ENCODE measurements around the gene CAMK2D.

The CAMK2D gene

DNA sequence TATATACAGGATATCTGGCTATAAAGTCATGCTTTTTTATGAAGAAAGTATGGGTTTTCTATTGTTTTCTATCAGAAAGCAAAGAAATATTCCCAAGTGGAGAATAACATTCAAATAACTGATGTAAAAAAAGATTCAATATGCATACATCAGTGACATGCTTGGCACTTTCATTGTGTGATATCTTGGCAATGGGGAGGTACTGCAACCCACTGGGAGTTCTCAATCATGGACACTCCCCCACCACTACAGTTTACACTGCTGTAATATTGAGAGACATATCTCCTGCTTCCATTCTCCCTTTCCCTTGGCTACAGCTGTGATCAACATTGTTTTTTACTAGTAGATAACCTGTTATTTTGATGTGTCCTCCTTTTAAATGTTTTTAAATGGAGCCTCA is 257.8 kb downstream of the CAMK2D start:
- no peak for DNase-seq

GRCh38 chr4:113502906-113503305 is 258.6 kb downstream of the CAMK2D start:
- DNase-seq, result no peak

DNA sequence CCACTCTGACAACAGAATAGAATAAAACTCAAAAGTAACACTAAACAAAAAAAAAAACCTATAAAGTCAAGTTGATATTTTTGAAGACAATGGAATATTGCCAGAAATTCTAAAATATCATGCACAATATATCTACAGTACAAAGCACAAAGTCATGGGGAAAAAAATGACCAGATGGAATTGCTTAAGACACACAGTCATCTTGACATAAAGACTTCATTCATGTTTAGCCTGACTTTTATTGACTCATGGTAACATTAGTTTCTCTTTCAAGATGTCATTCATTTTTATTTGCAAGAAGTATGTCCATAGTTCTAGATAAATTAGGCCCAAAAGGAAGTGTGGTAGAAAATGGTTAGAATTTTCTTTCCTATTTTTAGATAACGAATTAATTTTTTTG is 259.1 kb downstream of the CAMK2D start:
- no peak for DNase-seq

GRCh38 chr4:113500424-113500823 is 261.1 kb downstream of the CAMK2D start:
- DNase-seq, result no peak

- DNase-seq, result no peak
Observed at GRCh38 chr4:113499696-113500095, 261.8 kb downstream of the CAMK2D start.

DNA sequence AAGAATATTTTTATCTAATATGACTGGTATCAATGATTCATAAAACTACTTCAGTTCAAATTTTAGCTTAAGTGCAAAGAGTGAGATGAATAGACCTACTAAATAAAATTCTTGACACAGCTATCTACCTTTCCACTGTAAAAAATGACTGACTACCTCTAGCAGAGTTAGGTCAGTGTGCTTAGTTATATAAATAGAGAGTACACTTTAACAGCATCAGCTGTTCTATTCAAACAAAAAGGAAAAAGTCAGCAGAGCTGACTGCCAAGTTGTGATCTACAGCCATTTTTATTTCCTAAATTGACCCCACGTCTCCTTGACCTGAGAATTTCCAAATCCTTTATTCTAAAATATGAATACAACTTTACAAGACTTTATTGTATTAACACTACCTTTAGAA is 262.4 kb downstream of the CAMK2D start:
- no peak for DNase-seq

GRCh38 chr4:113497154-113497884 is 264.2 kb downstream of the CAMK2D start:
- DNase-seq, result no peak

DNA sequence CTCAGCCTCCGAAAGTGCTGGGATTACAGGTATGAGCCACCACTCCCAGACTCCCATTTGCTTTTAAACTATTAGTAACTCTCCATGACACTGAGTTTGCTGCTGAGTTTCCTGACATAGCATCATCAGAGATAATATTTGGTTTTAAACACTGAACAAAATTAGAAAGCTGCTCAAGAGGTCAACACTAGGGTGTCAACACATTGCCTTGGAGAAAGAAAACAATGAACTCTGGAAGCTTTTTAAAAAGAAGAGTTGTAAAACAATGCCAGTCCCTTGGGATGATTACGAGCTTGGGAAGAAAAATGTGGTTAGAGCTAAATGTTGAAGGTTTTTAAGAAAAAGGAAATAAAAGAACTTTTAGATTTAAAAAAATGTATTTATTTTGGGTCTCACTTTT is 264.8 kb downstream of the CAMK2D start:
- no peak for DNase-seq

DNA sequence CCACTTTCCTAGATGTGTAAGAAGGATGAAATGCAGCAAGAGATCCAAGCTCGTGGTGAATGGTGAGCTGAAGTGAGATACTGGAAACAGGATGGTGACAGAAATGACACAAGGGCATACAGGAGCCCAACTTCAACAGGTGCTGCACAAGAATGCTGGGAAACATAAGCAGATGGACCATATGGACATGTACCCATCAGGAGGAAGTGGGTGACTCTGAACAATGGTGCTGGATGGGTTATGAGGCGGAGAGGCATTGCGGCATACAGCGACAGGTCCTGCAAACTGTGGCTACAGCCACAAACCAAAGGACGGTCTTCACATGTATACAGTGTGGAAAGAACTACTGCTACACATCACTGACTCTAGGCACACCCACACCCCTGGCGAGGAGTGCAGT is 265.7 kb downstream of the CAMK2D start:
- no peak for DNase-seq

GRCh38 chr4:113483131-113483530 is 278.4 kb downstream of the CAMK2D start:
- no peak for DNase-seq

- no peak for DNase-seq
Observed at GRCh38 chr4:113482325-113482724, 279.2 kb downstream of the CAMK2D start.

- no peak for DNase-seq
Observed at GRCh38 chr4:113481820-113482219, 279.7 kb downstream of the CAMK2D start.

- no peak for DNase-seq
Observed at GRCh38 chr4:113480109-113480508, 281.4 kb downstream of the CAMK2D start.

DNA sequence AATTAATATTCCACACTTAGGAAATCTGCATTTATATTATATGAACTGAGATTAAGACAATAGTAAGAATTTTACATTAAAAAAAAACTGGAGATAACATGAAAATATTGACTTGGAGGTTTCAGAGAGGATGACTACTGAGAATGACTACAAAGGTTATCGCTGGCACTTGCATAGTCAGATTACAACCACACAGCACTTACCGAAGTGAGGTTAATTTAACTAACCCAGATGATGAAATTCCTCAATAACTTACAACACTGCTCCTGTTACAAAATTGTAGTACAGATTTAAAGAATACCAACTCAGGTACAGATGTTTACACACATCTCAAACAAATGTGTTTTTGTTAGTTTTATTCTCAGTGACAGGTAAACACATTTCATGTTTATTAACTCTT is 283.5 kb downstream of the CAMK2D start:
- DNase-seq, result no peak

DNA sequence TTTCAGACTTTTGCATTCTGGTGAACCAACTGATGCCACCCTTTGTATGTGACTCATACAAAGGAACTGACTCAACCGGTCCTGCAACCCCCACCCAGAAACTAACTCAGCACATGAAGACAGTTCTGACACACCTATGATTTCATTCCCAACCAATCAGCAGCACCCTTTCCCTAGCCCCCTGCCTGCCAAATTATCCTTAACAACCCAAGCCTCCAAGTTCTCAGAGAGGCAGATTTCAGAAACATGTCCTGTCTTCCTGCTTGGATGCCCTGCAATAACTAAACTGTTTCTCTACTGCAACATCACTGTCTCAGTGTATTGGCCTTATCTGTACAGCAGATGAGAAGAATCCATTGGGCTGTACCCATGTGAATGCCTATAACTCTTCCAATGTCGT is 284.7 kb downstream of the CAMK2D start:
- no peak for DNase-seq

- no peak for DNase-seq
Observed at GRCh38 chr4:113474017-113474416, 287.5 kb downstream of the CAMK2D start.

DNA sequence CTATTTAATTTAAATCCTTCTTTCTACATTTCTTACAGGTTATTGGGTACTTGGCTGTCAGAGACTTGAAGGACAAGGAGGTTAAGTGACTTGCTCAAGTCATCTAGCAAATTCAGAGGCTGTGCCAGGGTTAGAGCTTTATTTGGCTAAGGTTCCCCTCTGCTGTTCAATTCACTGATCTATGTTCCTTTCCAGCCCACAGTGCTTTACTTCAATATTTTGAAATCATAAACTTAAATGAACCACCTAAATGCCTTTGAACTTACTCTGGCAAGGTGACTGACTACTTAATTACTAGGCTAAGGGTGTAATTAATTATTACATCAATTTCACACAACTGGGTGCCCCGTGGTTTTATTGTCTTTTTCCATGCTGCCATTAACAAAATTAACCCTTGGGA is 288.7 kb downstream of the CAMK2D start:
- DNase-seq, result no peak

- no peak for DNase-seq
Observed at GRCh38 chr4:113471146-113471860, 290.2 kb downstream of the CAMK2D start.

DNA sequence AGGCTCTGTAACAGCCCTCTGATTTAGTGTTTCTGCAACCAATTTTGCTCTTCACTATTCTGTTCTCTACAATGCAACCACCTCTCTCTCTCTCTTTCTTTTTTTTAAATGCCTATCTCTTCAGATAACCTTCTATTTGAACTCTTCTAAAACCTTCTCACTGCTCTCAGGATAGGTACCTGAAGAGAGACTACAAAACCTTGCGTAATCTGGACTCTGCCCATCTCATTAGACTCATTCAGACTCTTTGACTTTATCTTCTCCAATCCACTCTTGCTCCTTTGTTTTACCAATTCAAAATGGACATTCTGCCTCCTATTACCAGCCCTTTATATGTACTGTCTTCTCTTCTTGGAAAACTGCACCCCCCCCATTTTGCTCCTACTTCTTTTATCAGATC is 291.6 kb downstream of the CAMK2D start:
- DNase-seq, result no peak

GRCh38 chr4:113469023-113469390 is 292.5 kb downstream of the CAMK2D start:
- no peak for DNase-seq

DNA sequence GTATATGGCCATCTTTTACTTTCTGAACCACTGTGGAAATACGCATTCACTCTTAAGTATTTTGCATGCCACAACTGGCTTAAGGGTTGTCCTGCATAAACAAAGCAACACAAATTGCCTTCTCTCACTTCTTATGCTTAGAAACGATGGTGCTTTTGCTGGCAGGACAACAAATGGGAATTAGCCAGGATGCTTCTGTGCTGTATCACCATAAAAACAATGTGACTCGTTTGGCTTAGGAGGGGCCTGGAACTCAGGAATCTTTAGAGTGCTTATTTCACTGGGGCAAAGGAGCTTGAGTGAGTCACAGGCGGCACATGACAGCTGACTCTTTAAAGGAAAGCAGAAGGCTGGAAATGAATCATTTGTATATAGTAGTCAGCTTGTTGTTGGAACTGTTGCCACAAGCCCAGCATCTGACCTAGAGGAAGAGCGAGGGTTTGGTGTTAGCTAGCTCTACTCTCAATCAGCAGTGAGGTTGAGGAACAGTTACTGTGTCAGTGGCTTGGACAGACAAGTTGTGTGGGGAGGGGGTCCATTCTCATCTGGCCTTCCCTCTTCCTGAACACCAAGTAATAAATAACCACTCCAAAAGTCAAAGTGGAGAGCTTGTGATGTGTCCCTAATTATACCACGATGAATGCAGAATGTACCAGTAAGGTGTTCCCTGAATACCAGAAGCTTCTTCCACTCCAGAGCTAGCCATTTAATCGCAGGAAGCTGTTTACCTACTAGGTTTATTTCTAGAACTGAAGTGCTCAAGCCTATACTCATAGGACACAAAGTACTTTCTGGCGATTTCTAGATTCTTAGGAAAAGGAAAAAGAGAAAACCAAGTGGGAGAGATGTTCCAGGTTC is 293.1 kb downstream of the CAMK2D start:
- no peak for DNase-seq

- no peak for DNase-seq
Observed at GRCh38 chr4:113467581-113467980, 294.0 kb downstream of the CAMK2D start.

DNA sequence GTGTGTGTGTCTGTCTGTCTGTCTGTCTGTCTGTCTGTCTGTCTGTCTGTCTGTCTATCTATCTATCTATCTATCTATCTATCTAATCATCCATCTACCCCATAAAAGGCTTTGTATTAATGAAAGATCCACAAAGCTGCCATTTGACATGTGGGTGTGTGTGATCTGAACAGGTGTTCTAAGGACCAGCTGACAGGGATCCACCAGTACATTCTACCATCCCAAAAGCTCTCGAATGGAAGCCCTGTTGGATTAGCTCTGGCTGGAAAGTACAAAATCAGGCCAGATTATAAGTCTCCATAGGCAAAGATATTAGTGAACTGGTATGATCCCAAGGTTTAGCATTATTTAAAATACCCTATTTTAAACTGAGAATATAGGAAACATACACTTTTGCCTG is 299.3 kb downstream of the CAMK2D start:
- no peak for DNase-seq

DNA sequence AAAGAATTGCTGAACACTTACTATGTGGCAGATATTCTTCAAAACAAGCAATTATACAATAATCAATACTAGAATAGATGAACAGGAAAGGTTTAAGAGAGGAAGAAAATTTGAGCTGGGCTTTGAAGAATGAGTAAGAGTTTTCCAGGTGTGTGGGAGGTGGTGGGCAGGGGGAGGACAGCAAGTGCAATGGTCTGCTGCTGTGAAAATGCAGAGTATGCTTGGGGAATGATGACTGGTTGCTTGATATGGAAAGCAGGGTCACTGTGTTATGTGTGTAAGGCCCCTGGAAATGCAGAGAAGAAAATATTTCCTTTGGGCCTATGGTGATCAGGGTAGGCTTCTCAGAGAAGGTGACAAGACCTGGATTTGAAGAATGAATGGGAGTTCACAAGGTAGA is 300.3 kb downstream of the CAMK2D start:
- DNase-seq, result no peak

All from effector CD8-positive, alpha-beta T cell (primary cell).